ENCODE measurements around the gene CMTM7.
A peak's percentile ranks its signal among the peaks of the same experiment; 100 is the strongest.

CMTM7 gene

DNA sequence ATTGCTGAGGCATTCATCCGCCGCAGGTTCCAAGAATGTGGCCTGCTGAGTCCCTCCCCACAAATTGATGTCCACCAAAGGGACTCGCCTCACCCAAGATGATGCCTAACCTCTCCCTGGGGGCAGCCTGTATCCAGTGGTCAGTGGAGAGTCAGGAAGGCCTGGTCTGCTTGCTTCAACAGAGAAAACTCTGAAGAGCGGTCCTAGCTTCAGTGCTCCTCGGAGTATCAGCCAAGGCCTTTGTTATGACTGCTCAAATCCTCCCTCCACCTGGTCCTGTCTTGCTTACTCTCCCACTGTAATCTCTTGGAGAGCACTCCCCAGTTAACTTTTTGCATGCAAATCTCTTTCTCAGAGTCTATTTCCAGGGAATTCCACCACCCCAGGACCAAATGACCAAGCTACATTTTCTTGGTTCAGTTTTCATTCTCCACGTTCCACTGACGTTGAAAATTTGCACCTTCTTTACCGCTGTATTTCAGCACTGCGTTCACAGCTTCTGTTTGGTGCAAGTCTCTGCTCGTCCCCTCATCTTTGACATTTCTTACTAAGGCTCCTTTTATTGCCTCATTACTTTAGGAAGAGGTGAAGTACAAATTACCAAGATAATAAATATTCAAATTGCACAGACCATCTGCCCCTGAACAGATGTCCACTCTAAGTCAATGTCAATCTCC lies 22.3 kb downstream of the CMTM7 start:
- DNase-seq (ENCODE audit: low read depth, low spot score), result no peak

DNA sequence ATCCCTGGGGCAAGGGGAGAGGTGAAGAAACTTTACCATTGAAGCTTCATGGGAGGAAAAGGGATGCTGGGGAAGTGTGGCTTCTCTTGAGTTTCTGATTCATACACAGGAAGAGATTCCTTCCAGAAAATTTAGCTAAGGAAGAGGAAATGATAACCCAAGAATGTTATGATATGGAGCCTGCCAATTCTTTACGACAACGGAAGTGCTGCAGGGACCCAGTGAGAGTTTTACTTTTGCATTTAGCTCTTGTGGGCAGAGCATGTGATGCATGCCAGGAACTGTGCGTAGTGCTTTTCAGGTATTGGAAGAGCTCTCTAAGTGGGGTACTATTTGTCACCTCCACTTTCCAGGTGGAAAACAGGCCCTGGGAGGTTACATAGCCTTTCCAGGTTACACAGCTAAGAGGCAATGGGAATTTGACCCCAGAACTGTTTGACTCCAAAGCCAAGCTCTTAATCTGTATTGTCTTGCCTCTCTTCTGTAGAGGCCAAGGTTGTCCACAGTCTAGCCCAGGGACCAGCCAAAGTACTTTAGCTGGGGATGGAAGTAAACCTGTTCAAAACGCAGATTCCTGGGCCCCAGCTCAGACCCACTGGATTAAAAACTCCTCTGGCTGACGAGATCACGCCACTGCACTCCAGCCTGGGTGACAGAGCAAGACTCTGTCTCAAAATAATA lies 23.0 kb downstream of the CMTM7 start:
- DNase-seq (ENCODE audit: low read depth, low spot score), result no peak

DNA sequence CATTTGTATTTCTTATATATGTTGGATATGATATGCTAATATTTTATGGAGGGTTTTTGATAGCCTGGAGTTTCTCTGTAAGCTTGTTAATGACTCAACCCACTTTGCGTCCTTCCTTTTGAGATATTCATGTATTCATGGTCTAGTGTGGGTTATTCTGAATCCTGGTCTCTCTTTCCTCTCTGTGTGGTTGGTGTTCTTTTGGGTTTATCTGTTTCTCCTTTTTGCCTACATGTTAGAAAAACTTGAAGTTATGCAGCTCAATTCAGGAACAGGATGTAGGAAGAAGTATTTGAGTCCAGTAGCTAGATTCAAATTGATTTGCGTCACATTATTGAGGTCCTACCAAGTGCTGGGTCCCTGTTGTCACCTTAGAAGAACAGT lies 28.1 kb downstream of the CMTM7 start:
- DNase-seq (ENCODE audit: low read depth, low spot score), result no peak

DNA sequence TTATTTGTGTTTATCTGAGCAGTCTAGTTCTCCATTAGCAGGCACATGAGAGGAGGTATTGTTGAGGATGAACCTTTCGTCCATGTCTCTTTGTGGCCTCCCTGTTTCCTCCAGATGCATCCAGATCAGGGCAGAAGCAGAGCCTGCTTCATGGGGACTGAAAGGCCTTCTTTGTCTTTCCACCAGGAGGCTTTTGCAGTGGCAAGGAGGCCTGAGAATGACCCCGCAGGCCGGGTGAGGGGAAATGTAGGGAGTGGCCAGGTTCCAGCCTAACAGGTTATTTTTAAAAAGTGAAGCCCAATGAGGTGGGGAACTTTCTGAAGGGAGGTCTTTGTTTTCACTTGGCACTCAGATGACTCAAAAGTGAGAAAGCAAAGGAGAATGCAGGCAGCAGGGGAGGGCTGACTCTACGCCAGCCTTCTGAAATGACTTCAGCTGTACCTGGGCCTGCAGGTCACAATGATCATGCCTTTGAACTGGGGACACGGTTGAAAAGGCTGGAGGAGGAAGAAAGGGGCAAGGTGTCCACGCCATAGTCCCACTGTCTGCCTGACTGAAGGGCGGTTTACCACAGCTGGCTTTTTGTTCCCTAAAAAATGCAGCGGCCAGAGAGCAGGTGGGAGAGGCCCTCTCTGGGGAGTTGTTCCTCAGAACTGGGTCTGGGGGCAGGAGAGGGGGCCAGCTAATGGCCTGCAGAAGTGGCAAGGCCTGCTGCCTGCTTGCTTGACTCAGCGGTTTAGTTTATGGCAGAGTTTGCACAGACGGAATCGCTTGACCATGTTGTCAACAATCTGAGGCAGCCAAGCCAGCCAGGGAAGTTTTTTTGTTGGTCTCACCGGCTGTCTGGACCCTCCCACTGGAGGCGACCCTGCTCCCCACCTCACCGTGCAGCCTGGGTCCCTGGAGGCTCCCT lies 28.7 kb downstream of the CMTM7 start:
- peak; percentile 61 for DNase-seq (ENCODE audit: low read depth, low spot score)

DNA sequence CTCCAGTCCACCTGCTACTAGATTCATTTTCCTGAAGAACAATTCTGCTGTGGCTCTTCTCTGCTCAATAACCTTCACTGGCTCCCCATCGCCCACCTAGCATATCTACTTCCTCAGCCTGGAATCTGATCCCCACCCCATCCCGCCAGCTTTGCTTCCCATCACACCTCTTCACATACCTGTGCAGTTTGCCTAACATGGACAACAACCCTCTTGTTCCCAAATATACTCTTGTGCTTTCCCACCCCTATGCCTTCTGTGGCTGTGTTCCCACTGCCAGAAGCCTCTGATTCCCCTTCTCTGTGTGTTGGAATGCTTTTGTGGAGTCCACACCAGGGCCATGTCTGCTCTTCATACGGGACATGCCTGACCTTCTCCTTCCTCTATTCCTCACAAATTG lies 29.5 kb downstream of the CMTM7 start:
- DNase-seq (ENCODE audit: low read depth, low spot score), result no peak

DNA sequence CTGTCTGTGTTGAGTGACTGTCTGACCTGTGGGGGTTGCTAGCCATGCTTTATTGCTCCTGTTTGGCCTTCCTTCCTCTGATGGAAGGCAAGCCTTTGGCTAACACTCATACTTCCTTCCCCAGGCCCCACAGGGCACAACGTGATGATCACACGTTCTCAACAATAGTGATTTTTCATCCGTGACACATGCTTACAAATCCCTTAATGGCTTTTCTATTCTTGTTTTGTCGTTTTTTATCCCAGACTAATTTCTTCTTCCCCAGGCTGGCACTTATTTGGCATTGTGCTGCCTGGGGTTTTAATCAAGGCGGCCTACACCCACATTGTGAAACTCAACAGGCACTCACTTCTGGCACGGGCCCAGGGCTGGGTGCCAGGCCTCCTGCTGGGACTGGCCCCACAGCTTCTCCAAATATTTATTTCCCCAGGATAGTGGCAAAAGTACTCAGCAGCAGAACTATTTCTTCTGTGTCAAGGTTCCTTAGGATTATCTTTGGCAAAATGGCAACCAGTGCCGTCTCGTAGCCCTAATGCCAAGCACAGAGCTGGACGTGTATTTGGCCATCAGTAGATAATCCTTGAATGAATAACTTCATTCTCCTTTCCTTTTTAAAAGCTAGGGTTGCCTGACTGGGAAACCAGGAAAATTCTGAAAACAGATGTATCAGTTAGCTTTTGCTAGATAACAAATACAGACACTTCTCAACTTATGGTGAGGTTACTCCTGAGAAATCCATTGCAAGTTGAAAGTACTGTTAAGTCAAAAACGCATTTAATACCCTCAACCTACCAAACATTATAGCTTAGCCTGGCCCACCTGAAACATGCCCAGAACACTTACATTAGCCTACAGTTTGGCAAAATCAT lies 30.6 kb downstream of the CMTM7 start:
- no peak for DNase-seq (ENCODE audit: low read depth, low spot score)

DNA sequence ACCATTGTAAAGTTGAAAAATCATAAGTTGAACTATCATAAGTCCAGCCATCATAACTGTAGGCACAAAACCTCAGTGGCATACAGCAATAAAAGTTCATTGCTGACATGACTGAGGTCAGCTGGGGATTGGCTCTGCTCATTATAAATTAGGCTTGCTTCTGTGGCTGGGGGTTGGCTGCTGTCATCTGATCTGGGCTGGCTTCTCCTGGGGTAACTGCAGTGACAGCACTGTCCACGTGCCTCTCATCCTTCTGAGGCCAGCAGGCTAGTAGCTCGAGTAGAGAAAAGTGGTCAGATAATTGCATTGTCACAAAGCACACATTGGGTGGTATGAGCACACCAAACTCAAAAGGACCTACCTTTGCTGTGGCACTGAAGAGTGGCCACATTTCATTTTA lies 31.3 kb downstream of the CMTM7 start:
- no peak for DNase-seq (ENCODE audit: low read depth, low spot score)

DNA sequence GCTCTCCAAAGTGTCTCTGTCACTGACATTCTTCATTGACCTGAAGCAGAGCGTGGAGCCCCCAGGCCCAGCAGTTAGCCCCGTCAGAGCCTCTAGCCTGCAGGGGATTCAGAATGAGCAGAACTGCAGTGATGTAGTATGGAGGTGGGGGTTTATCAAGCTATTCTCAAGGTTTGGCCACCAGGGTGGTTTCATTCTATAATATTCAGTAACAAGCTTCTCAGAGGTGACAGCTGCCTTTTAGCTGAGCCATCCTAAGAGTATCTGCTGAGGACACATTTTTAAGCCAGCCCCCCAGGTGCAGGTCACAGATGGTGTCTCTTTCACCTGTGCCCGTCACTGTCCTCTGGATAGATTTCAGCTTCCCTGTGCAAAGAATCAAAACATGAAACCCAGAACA lies 31.9 kb downstream of the CMTM7 start:
- no peak for DNase-seq (ENCODE audit: low read depth, low spot score)

DNA sequence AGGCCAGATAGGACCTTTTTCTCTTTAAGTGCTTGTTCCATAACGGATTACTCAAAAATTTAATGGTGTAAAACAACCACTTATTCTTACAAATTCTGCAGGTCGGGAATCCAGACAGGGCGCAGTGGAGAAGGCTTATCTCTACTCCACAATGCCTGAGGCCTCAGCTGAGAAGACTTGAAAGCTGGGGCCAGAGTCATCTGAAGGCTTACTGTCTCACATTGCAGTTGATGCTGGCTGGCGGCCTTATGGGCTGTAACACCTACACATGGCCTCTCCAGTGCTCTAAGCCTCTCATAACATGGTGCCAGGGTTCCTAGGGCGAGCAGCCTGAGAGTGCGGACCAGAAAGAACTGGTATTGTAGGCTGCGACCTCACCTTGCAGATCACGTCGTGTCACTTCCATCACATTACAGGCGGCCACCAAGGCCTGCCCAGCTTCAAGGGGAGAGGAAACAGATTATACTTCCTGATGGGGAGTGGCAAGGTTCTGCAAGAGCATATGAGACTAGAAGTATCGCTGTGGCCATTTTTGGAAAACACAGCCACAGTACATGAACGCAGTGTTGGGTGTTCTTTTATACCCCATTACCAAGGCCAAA lies 32.4 kb downstream of the CMTM7 start:
- DNase-seq (ENCODE audit: low read depth, low spot score), result no peak

DNA sequence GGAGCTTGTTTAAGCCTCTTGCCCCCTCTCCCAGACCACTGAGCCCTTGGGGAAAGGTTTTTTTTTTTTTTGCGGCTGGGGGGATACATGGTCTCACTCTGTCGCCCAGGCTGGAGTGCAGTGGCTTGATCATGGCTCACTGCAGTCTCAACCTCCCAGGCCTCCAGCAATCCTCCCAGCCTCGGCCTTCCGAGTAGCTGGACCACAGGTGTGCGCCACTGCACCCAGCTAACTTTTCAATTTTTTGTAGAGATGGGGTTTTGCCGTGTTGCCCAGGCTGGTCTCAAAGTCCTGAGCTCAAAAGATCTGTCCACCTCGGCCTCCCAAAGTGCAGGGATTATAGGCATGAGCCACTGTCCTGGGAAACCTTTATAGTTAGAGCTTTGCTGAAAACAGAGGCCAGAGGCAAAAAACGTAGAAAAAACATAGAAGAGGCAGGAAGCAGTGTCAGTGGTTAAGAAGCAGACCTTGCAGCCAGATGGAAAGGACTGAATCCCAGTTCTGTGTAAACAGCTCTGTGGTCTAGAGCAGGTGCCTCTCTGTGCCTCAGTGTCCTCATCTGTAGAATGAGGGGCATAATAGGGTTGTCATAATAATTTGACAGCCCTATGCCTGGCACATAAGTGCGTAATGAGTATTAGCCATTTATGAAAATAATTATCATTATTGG lies 33.1 kb downstream of the CMTM7 start:
- DNase-seq (ENCODE audit: low read depth, low spot score), result no peak

DNA sequence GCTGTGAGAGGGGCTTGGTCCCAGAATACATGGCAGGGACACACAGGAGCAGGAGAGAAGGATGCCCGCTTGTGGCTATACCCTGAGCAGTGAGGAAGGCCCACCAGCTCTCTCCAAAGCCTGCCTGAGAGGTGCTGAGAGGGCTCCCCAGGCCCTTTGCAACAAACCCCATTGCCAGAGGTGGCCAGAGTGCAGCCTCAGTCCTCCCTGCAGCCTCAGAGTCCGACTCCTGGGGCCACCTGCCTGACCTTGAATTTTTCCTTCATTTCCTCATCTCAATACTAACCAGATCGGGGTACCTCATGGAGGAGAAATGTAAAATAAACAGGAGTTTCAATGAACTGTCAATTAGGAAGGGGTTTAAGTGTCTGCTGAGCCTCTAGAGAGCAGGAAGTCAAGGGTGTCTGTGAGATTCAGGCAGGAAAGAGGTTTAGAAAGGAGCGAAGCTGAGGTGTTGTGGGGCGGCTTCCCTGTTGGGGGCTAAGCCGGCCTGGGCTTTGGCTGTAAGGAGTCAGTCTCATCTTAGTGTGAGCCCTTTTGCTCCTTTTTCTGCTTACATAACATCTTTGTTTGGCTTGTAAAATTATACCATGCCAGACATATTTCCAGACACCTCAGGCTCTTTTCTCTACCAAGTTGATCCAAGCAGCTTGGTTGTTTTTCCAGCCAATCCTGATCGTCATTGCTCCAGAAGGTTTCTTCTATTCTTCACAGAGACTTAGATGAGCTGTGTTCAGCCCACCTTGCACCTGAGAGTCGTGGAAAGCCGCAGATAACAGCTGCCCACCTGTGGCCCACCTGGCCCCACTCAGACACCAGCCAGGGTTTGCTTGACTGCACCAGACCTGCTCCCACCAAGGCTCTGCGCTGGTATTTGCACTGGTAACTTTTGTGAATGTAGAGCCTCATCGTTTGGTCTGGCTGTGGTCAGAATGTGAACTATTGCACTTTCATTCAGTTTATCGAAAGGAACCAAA lies 36.7 kb downstream of the CMTM7 start:
- no peak for DNase-seq (ENCODE audit: low read depth, low spot score)

DNA sequence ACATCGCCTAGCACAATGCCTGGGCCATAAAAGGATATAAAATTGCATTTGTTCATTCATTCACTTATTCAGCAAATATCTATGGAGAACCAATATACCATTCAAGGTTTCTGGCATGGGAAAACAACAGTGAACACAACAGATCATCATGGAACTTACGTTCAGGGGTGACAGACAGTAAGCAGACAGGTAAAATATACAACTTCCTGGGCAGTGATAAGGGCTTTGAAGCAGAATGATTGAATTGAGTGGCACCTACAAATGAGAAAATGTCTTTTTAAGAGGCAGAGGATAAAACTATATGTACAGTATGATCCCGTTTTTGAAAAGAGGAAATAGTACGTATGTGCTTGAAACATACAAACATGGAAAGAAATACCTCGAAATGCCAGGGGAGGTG lies 39.2 kb downstream of the CMTM7 start:
- DNase-seq (ENCODE audit: low read depth, low spot score), result no peak

DNA sequence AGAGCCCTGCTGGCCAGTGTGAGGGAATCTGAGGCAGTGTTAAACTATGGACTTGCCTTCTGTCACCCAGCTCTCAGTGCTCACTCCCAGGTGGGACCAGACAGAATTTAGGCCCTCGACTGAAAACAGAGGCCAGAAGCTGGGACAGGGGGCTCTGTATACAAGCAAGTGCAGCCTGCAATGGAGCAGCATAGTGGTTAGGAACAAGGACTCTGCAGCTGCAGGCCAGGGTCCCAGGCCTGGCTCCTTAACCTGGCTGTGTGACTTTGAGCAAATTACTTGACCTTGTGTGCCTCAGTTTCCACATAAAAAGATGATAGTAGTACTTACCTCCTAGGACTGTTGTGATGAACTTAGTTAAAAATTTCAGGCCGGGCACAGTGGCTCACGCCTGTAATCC lies 39.8 kb downstream of the CMTM7 start:
- no peak for DNase-seq (ENCODE audit: low read depth, low spot score)

DNA sequence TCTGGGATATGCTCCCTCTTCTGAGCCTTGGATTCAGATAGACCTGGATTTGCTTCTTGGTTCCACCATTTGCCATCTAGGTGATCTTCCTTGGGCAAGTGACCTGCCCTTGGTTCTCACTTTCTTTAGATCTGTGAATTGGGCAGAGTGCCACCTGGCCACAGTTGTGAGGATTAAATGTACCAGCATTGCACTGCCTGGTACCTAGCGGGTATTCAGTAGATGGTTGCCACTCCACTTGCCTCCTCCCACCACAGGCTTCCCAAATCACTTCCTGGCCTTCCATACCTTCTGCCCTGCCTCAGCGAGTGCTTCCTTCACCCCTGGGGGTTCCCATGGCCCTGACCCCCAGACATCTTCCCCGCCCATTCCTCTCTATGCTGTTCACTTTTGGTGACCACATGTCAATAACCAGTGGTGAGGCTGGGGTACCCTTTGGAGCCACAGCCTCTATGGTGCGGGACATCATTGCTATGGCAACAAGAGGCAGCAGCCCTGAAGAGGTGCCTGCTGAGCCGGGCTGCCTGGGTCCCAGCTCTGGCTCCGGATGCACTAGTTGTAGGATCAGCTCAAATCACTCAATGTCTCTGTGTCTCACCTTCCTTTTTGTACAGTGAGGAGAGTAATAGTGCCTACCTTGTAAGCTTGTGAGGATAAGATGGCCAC lies 40.5 kb downstream of the CMTM7 start:
- DNase-seq (ENCODE audit: low read depth, low spot score), result no peak

DNA sequence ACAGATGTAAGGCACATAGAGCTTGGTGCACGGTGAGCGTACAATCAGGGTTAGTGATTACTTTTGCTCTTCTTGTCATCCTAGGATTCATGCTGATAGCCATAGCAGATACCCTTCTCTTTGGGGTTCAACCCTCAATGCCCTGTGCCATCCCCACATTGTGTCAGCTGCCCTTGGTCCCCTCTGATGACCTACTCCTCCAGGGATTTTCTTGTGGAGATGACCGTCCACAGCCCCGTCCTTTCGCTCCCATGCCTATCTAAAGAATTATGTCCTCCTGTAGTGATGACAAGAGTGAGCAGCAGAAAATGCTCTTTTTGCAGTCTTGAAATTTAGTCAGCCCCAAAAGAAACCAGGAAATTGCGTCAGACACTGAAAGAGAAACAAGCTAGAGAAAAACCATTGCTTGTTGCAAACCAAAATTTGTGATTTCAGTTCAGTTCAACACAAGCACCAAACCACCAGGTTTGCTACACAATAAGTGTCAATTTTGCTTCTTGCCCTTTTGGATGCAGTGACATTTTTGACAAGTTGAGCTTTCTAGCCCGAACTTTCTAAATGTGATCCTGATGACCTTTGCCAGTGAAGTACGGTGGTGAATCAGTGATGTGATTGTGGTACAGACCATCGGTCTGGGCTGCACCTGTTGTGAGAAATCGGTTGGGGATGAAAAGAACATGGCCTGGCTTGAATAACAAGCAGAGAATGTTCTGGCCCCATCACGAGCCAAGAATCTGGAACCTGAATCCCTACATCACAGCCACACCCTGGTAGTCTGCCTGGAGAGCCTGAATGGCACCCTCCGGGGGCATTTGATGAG lies 41.3 kb downstream of the CMTM7 start:
- DNase-seq (ENCODE audit: low read depth, low spot score), result no peak

DNA sequence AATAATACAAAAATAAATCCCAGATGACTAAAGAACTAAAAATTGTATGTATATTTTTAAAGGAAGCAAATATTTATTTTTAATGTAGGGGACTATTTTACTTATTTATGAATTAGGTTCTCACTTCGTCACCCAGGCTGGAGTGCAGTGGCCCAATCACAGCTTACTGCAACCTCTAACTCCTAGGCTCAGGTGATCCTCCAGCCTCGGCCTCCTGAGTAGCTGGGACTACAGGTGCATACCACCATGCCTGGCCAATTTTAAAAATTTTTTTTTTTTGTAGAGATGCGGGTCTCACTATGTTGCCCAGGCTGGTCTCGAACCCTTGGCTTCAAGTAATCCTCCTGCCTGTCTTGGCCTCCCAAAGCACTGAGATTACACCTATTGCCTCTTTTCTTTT lies 42.6 kb downstream of the CMTM7 start:
- no peak for DNase-seq (ENCODE audit: low read depth, low spot score)

DNA sequence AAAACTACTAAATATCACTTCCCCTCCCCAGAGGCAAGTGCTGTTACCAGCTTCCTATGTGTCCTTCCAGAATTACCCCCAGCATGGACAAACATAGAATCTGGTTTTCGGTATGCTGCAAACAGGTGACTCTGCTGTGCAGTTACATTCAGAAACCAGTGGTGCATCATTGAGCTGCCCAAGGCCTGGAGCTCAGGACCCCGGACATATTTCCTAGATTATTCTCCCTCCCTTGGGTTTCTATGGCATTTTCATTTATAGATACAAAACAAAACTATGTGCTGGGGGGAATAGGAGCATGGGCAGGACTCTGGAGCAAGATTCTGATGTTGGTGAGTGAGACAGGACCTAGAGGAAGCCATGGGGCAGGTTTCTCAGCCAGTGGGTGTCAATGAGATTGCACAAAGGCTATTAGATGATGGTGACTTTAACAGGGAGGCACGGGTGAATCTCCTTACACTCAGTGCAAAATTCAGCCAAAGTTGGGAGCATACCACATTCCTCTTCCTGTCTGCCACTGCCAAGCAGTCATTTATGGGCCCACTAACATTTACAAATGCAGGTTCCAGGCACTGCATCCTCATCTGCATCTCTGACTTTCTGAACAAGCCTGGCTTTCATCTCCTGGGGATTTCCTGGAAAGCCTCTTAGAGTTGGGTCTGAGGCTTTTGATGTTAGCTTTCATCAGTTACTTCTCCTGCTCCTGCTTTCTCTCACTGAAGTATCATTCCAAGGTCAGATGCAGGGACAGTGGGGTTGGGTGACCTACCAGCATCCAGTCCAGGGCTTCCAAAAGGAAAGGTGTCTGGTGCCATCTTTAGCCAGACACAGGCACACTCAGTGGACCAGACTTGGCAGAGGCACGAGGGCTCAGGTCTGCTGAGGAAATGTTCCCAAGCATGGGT lies 44.5 kb downstream of the CMTM7 start:
- DNase-seq (ENCODE audit: low read depth, low spot score), result no peak

Data from iPS DF 19.7 (cell line).